ENCODE results near the gene PFN3. TPM values are rescaled to one million over a fixed set of nuclear protein-coding genes. Genes with fewer than 3 reads are reported as not detected.
"Not testable (repeated sequence)": the region's sequence is repeated elsewhere in the genome, so short reads cannot be mapped to it uniquely, and the experiment has no call there.

Gene PFN3
- polyA plus RNA-seq, 3 donors, result 3.1 to 6.2 (median 5.2) TPM

DNA sequence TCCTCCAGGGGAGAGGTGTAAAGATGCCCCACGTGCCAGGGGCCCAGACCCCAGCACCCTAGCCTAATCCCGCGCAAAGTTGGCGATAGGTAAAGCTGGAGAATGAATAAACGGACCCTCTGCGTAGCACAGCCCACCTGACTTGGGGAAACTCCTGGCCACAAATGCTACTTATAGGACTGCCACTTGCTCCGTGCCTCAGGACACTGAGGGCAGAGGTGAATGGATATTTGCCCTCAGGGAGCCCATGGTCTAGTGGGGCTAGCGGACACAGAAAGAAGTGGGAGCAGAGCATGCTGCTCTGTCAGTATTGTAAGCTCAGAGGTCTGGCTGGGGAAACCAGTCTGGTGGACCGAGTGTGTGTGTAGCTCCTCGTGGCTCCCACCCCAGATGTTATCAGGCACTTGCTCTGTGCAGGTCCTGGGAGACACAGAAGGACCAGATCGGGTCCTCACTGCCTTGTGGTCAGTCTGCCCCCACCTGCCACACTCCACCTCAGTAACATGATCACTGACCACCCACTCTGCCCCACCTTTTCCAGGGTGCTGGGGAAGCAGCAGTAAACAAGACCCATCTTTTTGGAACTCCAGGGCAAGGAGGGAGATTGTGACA, 26.9 kb upstream of the PFN3 start:
- no peak for DNase-seq

- DNase-seq, result no peak
Measured at GRCh38 chr5:177426566-177427210, 26.2 kb upstream of the PFN3 start, which contains the start of gene GRK6. Gene GRK6, plus strand, starts transcription at chr5:177426676. Its CDS starts 170 bp downstream, at chr5:177426846.

DNA sequence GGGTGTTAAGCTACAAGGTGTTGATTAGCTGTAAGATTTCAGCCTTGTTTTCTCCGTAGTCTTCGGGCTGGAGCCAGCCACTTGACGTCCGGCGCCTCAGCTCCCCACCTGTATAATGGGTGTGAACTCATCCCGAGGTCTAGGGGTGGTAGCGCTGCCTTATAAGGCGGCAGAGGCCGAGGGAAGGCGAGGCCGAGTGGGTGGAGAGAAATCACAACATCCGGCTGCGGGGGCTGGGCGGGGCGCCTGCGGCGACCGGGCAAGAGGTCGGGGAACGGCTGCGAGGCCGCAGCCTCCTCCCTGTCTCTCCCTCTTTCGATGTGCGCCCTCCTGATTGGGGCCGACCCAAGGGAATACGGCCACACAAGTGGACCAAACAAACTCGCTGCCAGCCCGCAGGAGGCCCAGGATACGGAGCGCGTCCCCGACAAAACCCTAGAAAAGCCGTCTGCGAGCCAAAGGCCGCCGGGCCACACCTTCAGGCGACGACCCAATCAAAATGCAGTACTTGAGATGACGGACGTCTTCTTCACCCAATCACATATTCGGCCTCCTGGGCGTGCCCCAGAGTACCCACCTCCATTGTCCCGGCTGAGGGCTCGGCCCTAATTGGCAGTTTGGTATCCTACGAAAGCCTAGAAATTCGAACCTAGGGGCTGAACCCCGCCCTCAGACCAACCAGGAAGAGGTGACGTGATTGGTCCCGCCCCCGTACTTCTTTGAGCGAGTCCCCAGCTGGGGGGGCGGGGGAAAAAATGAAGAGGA, 25.5 kb upstream of the PFN3 start:
- peak; percentile 100 for DNase-seq

- no peak for DNase-seq
Measured at GRCh38 chr5:177425196-177425800, 24.8 kb upstream of the PFN3 start.

GRCh38 chr5:177423671-177424070, 23.2 kb upstream of the PFN3 start:
- DNase-seq, result no peak

- DNase-seq, result no peak
Measured at GRCh38 chr5:177421062-177421798, 20.8 kb upstream of the PFN3 start.

- not testable (repeated sequence) for DNase-seq
Measured at GRCh38 chr5:177420472-177420871, 20.0 kb upstream of the PFN3 start.

- DNase-seq, result no peak
Measured at GRCh38 chr5:177419046-177419445, 18.6 kb upstream of the PFN3 start.

DNA sequence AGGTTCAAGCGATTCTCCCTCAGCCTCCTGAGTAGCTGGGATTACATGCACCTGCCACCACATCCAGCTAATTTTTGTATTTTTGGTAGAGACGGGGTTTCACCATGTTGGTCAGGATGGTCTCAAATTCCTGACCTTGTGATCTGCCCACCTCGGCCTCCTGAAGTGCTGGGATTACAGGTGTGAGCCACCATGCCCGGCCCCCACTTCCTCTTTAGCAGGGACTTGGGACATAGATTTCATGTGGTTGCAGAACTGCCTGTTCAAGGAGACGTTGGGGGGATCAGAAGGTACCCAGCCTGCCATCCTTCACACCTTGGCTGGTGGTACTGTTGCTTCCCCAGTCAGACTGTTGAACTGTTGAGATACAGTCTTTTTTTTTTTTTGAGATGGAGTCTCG, 16.6 kb upstream of the PFN3 start:
- DNase-seq, result not testable (repeated sequence)

- DNase-seq, result no peak
Measured at GRCh38 chr5:177414481-177414880, 14.0 kb upstream of the PFN3 start.

- DNase-seq, result no peak
Measured at GRCh38 chr5:177412603-177413233, 12.3 kb upstream of the PFN3 start.

- no peak for DNase-seq
Measured at GRCh38 chr5:177410575-177410974, 10.1 kb upstream of the PFN3 start.

GRCh38 chr5:177409043-177409801, 8.8 kb upstream of the PFN3 start, which contains the start of gene F12:
Gene F12, minus strand, starts transcription at chr5:177409564. Its CDS starts 37 bp downstream, at chr5:177409527.
- DNase-seq, result no peak

DNA sequence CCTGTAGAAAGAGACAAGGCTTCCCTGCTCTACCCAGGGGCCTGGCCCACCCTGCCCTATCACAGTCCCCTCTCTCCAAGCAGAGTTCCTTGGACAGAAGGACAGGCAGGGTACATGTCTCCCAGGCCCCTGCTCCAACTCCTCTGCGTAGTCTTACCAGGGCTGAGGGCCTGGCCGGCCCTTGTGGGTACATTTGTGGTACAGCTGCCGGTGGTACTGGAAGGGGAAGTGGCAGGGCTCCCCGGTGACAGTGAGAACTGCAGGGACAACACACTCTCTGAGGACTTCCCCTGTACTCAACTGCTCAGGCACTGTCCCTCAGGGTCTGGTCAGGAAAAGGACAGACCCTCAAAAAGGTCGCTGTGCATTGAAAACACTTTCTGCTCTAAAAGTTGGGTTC, 5.3 kb upstream of the PFN3 start:
- DNase-seq, result no peak

- DNase-seq, result no peak
Measured at GRCh38 chr5:177405312-177405711, 4.9 kb upstream of the PFN3 start.

DNA sequence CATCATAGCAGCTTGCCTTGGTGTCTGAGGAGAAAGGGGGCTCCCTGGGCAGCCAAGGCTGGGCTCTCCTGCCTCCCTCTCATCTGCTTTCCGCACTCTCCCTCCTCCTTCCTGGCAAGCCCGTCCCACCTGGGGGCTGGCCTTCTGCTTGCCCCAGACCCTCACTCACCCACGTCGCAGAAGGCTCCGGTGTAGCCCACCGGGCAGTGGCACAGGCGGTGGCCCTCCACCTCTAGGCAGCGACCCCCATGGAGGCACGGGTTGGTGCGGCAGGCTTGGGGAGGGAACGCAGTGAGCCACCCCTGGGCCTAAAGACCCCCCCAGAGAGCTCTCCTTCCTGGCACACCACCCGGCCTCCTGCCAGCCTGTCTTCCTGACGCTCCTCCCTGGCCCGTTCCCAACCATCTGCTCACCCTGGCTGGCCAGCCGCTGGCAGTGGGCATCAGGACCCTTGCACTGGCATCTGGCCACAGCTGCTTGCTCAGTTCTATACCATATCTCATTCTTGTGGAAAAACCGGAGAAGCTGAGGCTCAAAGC, 4.2 kb upstream of the PFN3 start:
- no peak for DNase-seq

GRCh38 chr5:177403792-177404640, 3.6 kb upstream of the PFN3 start:
- peak; percentile 66 for DNase-seq

- no peak for DNase-seq
Measured at GRCh38 chr5:177403102-177403791, 2.8 kb upstream of the PFN3 start.
